NCI-H128 (cell line): ENCODE data around the gene PDE11A.
"Not testable (repeated sequence)": the region's sequence is repeated elsewhere in the genome, so short reads cannot be mapped to it uniquely, and the experiment has no call there.

Experiments used
- DNase-seq: peaks from one replicate; lab custom pipeline; 2025; ENCODE audit not compliant: unreplicated experiment; lab: John Stamatoyannopoulos, UW

The PDE11A gene

GRCh38 chr2:178074123-178075005 lies 1.8 kb upstream of the PDE11A start:
- no peak for DNase-seq

DNA sequence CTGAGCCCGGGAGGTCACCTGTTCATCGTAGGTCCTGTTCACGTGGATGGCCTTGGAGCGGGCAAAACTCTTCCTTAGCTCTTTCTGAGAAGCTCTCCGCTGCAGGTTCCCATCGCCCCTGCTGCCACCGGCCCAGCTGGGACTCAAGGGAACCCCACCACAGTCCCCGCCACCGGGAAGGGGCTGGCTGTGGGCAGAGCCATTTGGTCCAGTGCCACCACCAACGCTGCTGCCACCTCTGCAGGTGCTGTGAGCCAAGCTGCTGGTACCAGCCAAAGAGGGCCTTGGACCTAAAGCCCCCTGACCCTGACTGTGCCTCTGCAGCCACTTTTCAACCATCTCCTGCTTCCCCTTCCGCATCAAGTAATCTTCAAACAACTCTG lies 586 bp downstream of the PDE11A start:
- no peak for DNase-seq

- DNase-seq = no peak
Observed at GRCh38 chr2:178070824-178071223, 1.8 kb downstream of the PDE11A start.

- DNase-seq = no peak
Observed at GRCh38 chr2:178069551-178069950, 3.0 kb downstream of the PDE11A start.

- no peak for DNase-seq
Observed at GRCh38 chr2:178068823-178069454, 3.6 kb downstream of the PDE11A start.

DNA sequence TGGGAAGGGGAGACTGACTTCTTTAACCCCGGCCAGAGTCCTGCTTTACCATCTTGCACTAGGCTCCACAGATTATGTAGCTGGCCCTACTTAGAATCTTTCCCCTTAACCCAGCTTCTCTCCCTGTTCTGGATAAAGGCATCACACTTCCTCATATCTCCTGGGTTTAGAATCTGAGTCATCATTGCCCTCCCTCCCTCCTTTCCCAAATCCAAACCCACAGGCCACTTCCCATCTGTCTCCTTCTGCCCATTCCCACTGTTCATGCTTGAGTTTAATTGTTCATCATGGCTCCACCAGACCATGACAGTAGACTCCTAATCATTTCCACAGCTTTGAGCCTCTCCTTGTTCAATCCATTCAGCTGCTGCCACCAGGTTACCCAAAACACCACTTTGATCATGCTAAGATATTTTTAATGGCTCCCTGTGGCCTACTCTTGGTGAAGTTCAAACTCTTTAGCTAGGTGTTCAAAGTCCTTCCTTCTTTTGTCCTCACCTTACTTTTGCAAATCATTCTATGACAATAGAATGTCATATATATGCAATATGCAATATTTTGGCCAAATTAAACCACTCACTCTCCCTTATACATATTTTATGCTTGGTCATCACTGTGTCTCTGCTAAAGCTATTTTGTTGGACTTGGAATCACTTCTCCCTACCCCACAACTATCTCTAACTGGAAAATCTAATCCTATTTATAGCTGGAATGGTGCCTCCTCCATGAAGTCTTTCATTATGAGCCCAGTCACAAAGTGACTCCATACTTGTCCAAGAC lies 5.5 kb downstream of the PDE11A start:
- DNase-seq = no peak

- DNase-seq = no peak
Observed at GRCh38 chr2:178066324-178066723, 6.3 kb downstream of the PDE11A start.

DNA sequence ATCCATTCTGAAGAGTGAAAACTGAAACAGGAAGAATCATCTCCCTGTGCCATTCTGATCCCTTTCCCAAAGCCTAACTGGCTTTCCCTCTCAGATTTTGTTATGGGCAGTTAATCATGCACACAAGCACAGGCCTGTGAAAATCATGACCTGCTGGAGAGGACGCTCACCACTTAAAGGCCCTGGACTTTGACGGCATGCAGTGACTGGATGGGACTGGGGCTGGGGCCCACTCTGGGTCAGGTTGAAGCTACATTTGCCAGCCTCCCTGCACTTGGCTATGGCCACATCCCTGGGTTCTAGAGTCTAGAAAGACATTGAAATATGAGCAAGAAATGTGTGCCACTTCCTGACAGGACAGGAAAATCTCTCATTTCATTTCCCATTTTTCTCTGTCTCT lies 12.9 kb downstream of the PDE11A start:
- DNase-seq = no peak

DNA sequence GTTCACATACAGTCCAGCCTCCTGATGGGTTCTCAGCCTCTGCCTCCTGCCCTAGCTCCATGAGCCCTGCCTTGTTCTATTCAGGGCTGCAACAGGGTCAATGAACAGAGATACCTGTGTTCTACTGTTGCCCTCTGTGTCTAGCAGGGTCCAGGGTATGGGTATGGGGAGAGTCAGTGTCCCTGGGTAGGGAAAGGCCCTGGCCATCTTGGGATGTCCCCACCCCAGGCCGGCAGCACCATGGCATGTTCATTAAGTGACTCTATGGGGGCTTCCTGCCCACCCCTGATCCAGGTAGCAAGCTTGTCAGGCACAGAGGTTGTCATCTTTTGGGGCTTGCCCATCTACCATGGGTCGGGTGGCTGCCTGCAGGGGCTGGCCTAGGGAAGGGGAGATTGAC lies 13.5 kb downstream of the PDE11A start:
- DNase-seq = no peak

GRCh38 chr2:178057179-178057680 lies 15.3 kb downstream of the PDE11A start:
- DNase-seq = no peak

- DNase-seq = no peak
Observed at GRCh38 chr2:178056345-178056744, 16.2 kb downstream of the PDE11A start.

DNA sequence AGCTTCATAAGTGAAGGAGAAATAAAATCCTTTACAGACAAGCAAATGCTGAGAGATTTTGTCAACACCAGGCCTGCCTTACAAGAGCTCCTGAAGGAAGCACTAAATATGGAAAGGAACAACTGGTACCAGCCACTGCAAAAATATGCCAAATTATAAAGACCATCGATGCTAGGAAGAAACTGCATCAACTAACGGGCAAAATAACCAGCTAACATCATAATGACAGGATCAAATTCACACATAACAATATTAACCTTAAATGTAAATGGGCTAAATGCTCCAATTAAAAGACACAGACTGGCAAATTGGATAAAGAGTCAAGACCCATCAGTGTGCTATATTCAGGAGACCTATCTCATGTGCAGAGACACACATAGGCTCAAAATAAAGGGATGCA lies 21.3 kb downstream of the PDE11A start:
- not testable (repeated sequence) for DNase-seq

GRCh38 chr2:178047391-178047790 lies 25.2 kb downstream of the PDE11A start:
- no peak for DNase-seq

GRCh38 chr2:178044836-178045235 lies 27.7 kb downstream of the PDE11A start:
- DNase-seq = no peak

GRCh38 chr2:178043266-178043665 lies 29.3 kb downstream of the PDE11A start:
- DNase-seq = no peak

DNA sequence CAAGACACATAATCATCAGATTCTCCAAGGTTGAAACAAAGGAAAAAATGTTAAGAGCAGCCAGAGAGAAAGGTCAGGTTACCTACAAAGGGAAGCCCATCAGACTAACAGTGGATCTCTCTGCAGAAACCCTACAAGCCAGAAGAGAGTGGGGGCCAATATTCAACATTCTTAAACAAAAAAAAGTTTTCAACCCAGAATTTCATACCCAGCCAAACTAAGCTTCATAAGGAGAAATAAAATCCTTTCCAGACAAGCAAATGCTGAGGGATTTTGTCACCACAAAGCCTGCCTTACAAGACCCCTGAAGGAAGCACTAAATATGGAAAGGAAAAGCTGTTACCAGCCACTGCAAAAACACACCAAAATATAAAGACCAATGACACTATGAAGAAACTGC lies 39.0 kb downstream of the PDE11A start:
- not testable (repeated sequence) for DNase-seq

DNA sequence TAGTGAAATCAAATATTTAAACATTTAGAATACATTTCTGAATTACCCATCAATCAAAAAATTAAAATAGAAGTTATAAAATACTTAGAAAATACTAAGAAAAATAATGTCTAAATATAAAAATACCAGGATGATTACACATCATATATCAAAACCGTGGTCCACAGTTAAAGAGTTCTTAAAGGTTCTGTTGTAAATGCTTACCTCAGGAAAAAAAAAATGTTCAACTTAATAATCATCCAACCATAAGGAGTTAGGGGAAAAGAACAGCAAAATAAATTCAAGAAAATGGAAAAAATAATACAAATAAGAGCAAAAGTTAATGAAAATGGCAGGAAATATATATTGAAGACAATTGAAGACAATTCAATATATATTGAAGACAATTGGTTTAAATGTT lies 43.2 kb downstream of the PDE11A start:
- no peak for DNase-seq

GRCh38 chr2:178025551-178026185 lies 46.9 kb downstream of the PDE11A start:
- DNase-seq = no peak

- DNase-seq = no peak
Observed at GRCh38 chr2:178018141-178018540, 54.4 kb downstream of the PDE11A start.

GRCh38 chr2:178016612-178017011 lies 56.0 kb downstream of the PDE11A start:
- DNase-seq = no peak

- no peak for DNase-seq
Observed at GRCh38 chr2:178012639-178013038, 59.9 kb downstream of the PDE11A start.
